GM08714 (cell line): ENCODE results near the gene GUSB.
A peak's percentile ranks its signal among the peaks of the same experiment; 100 is the strongest.
"Not testable (repeated sequence)": the region's sequence is repeated elsewhere in the genome, so short reads cannot be mapped to it uniquely, and the experiment has no call there.

ENCODE experiments used
- H3K4me3 ChIP-seq: fragments of 200-500 bp; sonication (Bioruptor generic); 2 replicates; pipeline ENCODE4 v1.5.1; 2014; ENCODE audit warnings: mild to moderate bottlenecking, low read length, inconsistent platforms
- ZNF274 ChIP-seq: IDR thresholded peaks from 2 replicates; pipeline ENCODE4 v1.6.1; 2012; ENCODE audit warnings: mild to moderate bottlenecking, low read depth, low read length

GUSB gene

GRCh38 chr7:65981965-65982792 is at the start of gene GUSB:
Gene GUSB, minus strand, starts transcription at chr7:65982213. Its CDS starts 30 bp downstream, at chr7:65982183.
- H3K4me3 ChIP-seq = peak within 1 kb of the TSS; percentile 90
- TF ChIP-seq ZNF274 = no peak

GRCh38 chr7:66028342-66028741 is 46.3 kb upstream of the GUSB start:
- H3K4me3 ChIP-seq = not testable (repeated sequence)

GRCh38 chr7:66016131-66016461 is 34.1 kb upstream of the GUSB start:
- TF ChIP-seq ZNF274 = no peak
- no peak overlapping the region for H3K4me3 ChIP-seq

GRCh38 chr7:66015440-66016130 is 33.6 kb upstream of the GUSB start:
- no peak for TF ChIP-seq ZNF274
- H3K4me3 ChIP-seq = no peak overlapping the region

- no peak for TF ChIP-seq ZNF274
- H3K4me3 ChIP-seq = no peak overlapping the region
These were observed 31.9 kb upstream of the GUSB start for GRCh38 chr7:66013938-66014337.

- no peak for TF ChIP-seq ZNF274
- H3K4me3 ChIP-seq = no peak overlapping the region
These were observed 25.2 kb upstream of the GUSB start for GRCh38 chr7:66007232-66007631.

- not testable (repeated sequence) for H3K4me3 ChIP-seq
These were observed 23.2 kb upstream of the GUSB start for GRCh38 chr7:66005115-66005671.

GRCh38 chr7:66000823-66001417 is 18.9 kb upstream of the GUSB start:
- not testable (repeated sequence) for H3K4me3 ChIP-seq

- H3K4me3 ChIP-seq = not testable (repeated sequence)
These were observed 13.0 kb upstream of the GUSB start for GRCh38 chr7:65994984-65995383.

GRCh38 chr7:65992526-65992925 is 10.5 kb upstream of the GUSB start:
- no peak overlapping the region for H3K4me3 ChIP-seq
- TF ChIP-seq ZNF274 = no peak

GRCh38 chr7:65991829-65992228 is 9.8 kb upstream of the GUSB start:
- not testable (repeated sequence) for H3K4me3 ChIP-seq

- no peak for TF ChIP-seq ZNF274
- no peak overlapping the region for H3K4me3 ChIP-seq
These were observed 7.7 kb upstream of the GUSB start for GRCh38 chr7:65989694-65990080.

GRCh38 chr7:65988503-65988902 is 6.5 kb upstream of the GUSB start:
- H3K4me3 ChIP-seq = not testable (repeated sequence)

GRCh38 chr7:65988084-65988483 is 6.1 kb upstream of the GUSB start:
- no peak overlapping the region for H3K4me3 ChIP-seq
- TF ChIP-seq ZNF274 = no peak

- no peak for TF ChIP-seq ZNF274
- H3K4me3 ChIP-seq = no peak overlapping the region
These were observed 2.1 kb upstream of the GUSB start for GRCh38 chr7:65983965-65984658.
